ENCODE data around the gene PRICKLE2. TPM values are rescaled to one million over a fixed set of nuclear protein-coding genes. Genes with fewer than 3 reads are reported as not detected.

Gene PRICKLE2
- total RNA-seq, 1 donor from 2014 or later, result 37.2 TPM

GRCh38 chr3:64239841-64240240 is 14.6 kb upstream of the PRICKLE2 start:
- DNase-seq, result no peak

DNA sequence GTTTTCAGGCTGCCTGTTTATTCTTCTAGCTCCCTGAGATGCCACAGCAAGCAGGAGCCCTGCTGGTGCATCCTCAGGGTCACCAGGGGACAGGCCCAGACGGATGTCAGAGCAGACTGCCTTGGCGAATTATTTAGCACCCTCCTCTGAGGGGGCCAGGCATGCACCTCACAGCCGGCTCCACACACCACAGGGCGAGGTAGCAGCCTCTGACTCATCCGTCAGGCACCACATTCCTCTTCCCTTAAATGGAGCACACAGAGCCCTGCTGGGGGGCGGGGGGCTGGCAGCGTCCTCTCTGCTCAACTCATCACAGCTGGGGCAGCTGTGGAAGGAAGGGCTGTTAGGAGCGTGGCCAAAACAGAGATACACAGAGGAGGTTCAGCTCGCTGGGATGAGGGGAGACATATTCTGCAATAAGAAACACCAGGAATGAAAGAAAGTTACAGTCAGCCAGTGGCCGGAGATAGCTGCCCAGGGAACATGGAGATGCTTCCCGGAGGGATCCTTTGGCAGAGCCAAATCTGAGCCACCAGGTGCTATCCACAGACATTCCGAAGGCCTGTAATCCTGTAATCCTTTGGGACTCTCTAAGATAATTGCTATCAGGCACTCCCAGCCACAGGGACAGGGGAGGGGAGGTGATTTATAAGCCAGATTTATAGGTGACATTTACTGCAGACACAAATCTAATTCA is 13.9 kb upstream of the PRICKLE2 start:
- Histone ChIP-seq H3K4me1 (peaks cover 12% of the 10 kb centered on the region), H3K9me3 (no peaks in the 10 kb centered on the region), H3K4me3 (no peak overlapping the region), H3K27ac (no peak overlapping the region), H3K36me3 (no peaks in the 10 kb centered on the region), H3K27me3 (no peaks in the 10 kb centered on the region)
- DNase-seq, result peak; percentile 69
- TF ChIP-seq, protein P1, sequence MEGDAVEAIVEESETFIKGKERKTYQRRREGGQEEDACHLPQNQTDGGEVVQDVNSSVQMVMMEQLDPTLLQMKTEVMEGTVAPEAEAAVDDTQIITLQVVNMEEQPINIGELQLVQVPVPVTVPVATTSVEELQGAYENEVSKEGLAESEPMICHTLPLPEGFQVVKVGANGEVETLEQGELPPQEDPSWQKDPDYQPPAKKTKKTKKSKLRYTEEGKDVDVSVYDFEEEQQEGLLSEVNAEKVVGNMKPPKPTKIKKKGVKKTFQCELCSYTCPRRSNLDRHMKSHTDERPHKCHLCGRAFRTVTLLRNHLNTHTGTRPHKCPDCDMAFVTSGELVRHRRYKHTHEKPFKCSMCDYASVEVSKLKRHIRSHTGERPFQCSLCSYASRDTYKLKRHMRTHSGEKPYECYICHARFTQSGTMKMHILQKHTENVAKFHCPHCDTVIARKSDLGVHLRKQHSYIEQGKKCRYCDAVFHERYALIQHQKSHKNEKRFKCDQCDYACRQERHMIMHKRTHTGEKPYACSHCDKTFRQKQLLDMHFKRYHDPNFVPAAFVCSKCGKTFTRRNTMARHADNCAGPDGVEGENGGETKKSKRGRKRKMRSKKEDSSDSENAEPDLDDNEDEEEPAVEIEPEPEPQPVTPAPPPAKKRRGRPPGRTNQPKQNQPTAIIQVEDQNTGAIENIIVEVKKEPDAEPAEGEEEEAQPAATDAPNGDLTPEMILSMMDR (IDR thresholded peaks at IDR 0.05), result no peak
- peak; percentile 76 for ATAC-seq
- intact Hi-C loops (cut with DNase I), result no loop called here

More at GRCh38 chr3:64239841-64240240, 14.6 kb upstream of the PRICKLE2 start:
- intact Hi-C loops (cut with DNase I), result no loop called here
- H3K27ac ChIP-seq, result no peak overlapping the region
- H3K4me1 ChIP-seq, result peaks cover 12% of the 10 kb centered on the region
- H3K9me3 ChIP-seq, result no peaks in the 10 kb centered on the region
- no peaks in the 10 kb centered on the region for H3K36me3 ChIP-seq
- no peak for ATAC-seq
- no peak overlapping the region for H3K4me3 ChIP-seq
- TF ChIP-seq, protein P1 (IDR thresholded peaks at IDR 0.05), result no peak
- no peaks in the 10 kb centered on the region for H3K27me3 ChIP-seq

GRCh38 chr3:64237083-64237482 is 11.8 kb upstream of the PRICKLE2 start:
- Histone ChIP-seq H3K36me3 (no peaks in the 10 kb centered on the region), H3K9me3 (no peaks in the 10 kb centered on the region), H3K27me3 (no peaks in the 10 kb centered on the region), H3K4me1 (peaks cover 5% of the 10 kb centered on the region), H3K27ac (no peak overlapping the region), H3K4me3 (no peak overlapping the region)
- TF ChIP-seq, protein P1 (IDR thresholded peaks at IDR 0.05), result no peak
- DNase-seq (no peak), ATAC-seq (no peak)
- intact Hi-C loops (cut with DNase I), result no loop called here

GRCh38 chr3:64235605-64236004 is 10.3 kb upstream of the PRICKLE2 start:
- intact Hi-C loops (cut with DNase I), result no loop called here
- DNase-seq (no peak), ATAC-seq (no peak)
- H3K36me3 ChIP-seq, result no peaks in the 10 kb centered on the region
- no peaks in the 10 kb centered on the region for H3K9me3 ChIP-seq
- H3K27me3 ChIP-seq, result no peaks in the 10 kb centered on the region
- peaks cover 4% of the 10 kb centered on the region for H3K4me1 ChIP-seq
- no peak overlapping the region for H3K27ac ChIP-seq
- H3K4me3 ChIP-seq, result no peak overlapping the region
- TF ChIP-seq, protein P1 (IDR thresholded peaks at IDR 0.05), result no peak

DNA sequence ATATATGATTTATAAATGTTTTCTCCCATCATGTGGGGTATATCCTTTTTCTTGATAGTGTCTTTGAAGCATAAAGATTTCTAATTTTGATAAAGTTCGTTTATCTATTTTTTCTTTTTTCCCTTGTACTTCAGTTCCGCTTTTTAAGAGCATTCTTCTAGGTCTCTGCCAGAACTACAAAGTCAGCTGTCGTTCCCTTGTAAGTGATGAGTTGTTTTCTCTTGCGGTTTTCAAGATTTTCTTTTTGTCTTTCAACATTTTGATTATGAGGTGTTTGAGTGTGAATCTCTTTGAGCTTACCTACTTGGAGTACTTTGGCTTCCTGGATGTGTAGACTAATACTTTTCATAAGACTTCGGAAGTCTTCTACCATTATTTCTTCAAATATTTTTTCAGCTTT is 9.3 kb upstream of the PRICKLE2 start:
- intact Hi-C loops (cut with DNase I), result no loop called here
- TF ChIP-seq, protein P1 (IDR thresholded peaks at IDR 0.05), result no peak
- DNase-seq (no peak), ATAC-seq (no peak)
- Histone ChIP-seq H3K4me1 (peaks cover 4% of the 10 kb centered on the region), H3K9me3 (no peaks in the 10 kb centered on the region), H3K27ac (no peak overlapping the region), H3K27me3 (no peaks in the 10 kb centered on the region), H3K36me3 (no peaks in the 10 kb centered on the region), H3K4me3 (no peak overlapping the region)
